Measurements from ENCODE around the gene YDJC.
"Not testable (repeated sequence)": the region's sequence is repeated elsewhere in the genome, so short reads cannot be mapped to it uniquely, and the experiment has no call there.

Gene YDJC

GRCh38 chr22:21587803-21588611 lies 41.8 kb downstream of the YDJC start:
- Mint-ChIP-seq H3K27me3 (no peaks in the 10 kb centered on the region), H3K4me1 (peaks cover 67% of the 10 kb centered on the region), H3K4me3 (peak overlapping the region; percentile 52 to 73), H3K27ac (peak overlapping the region; percentile 77 to 91), H3K9me3 (no peaks in the 10 kb centered on the region)
- ATAC-seq = peak; percentile 99
- DNase-seq = peak; percentile 33 to 66

- no peaks in the 10 kb centered on the region for H3K9me3 Mint-ChIP-seq
- DNase-seq (no peak), ATAC-seq (no peak)
- H3K4me1 Mint-ChIP-seq = peaks cover 58% of the 10 kb centered on the region
- H3K27me3 Mint-ChIP-seq = no peaks in the 10 kb centered on the region
- no peak overlapping the region for H3K27ac Mint-ChIP-seq
- H3K4me3 Mint-ChIP-seq = no peak overlapping the region
Observed at GRCh38 chr22:21585389-21585788, 44.4 kb downstream of the YDJC start.

- Mint-ChIP-seq H3K9me3 (no peaks in the 10 kb centered on the region), H3K27ac (peak overlapping the region; percentile 86 to 94), H3K4me1 (peaks cover 54% of the 10 kb centered on the region), H3K27me3 (no peaks in the 10 kb centered on the region), H3K4me3 (peak overlapping the region; percentile 2 to 41)
- ATAC-seq = peak; percentile 36
- no peak for DNase-seq
Observed at GRCh38 chr22:21582801-21583740, 46.8 kb downstream of the YDJC start.

GRCh38 chr22:21581009-21581713 lies 48.7 kb downstream of the YDJC start:
- peaks cover 55% of the 10 kb centered on the region for H3K4me1 Mint-ChIP-seq
- not testable (repeated sequence) for ATAC-seq, H3K27me3 Mint-ChIP-seq, H3K27ac Mint-ChIP-seq, H3K4me3 Mint-ChIP-seq, DNase-seq, H3K9me3 Mint-ChIP-seq

- H3K4me3 Mint-ChIP-seq, H3K9me3 Mint-ChIP-seq, H3K27ac Mint-ChIP-seq: not testable (repeated sequence)
Observed at GRCh38 chr22:21580623-21581007, 49.2 kb downstream of the YDJC start.

GRCh38 chr22:21579474-21579851 lies 50.4 kb downstream of the YDJC start:
- peaks cover 52% of the 10 kb centered on the region for H3K4me1 Mint-ChIP-seq
- no peak for ATAC-seq
- H3K4me3 Mint-ChIP-seq = no peak overlapping the region
- DNase-seq = no peak
- no peaks in the 10 kb centered on the region for H3K27me3 Mint-ChIP-seq
- no peak overlapping the region for H3K27ac Mint-ChIP-seq
- H3K9me3 Mint-ChIP-seq = no peaks in the 10 kb centered on the region

More at GRCh38 chr22:21580623-21581007, 49.2 kb downstream of the YDJC start:
- not testable (repeated sequence) for ATAC-seq, H3K27me3 Mint-ChIP-seq, DNase-seq
- H3K4me1 Mint-ChIP-seq = peaks cover 52% of the 10 kb centered on the region

Data from stimulated activated naive CD8-positive, alpha-beta T cell treated with anti-CD3 and anti-CD28 coated beads, Interleukin-15, amount 100 ng/mL, for 72 hours (primary cell).